Glutamatergic neuron (in vitro differentiated cells): ENCODE measurements around the gene GMPR. TPM values are rescaled to one million over a fixed set of nuclear protein-coding genes. Genes with fewer than 3 reads are reported as not detected.

Experiments
- DNase-seq: peaks from one replicate; pipeline ENCODE4 v3.0.0; 2022
- H3K27ac Mint-ChIP-seq: one replicate; pipeline ENCODE4 v1.8.0; 2020; ENCODE audit warnings: mild to moderate bottlenecking, mixed read lengths, inconsistent platforms; ENCODE audit not compliant: unreplicated experiment
- H3K27me3 Mint-ChIP-seq: one replicate; pipeline ENCODE4 v1.8.0; 2020; ENCODE audit warnings: mild to moderate bottlenecking, moderate library complexity, mixed read lengths, inconsistent platforms; ENCODE audit not compliant: unreplicated experiment
- H3K36me3 Mint-ChIP-seq: one replicate; pipeline ENCODE4 v1.8.0; 2020; ENCODE audit warnings: mild to moderate bottlenecking, mixed read lengths, inconsistent platforms; ENCODE audit not compliant: unreplicated experiment
- H3K4me1 Mint-ChIP-seq: one replicate; pipeline ENCODE4 v1.8.0; 2020; ENCODE audit warnings: mild to moderate bottlenecking, low read depth, mixed read lengths, inconsistent platforms; ENCODE audit not compliant: unreplicated experiment
- H3K4me3 Mint-ChIP-seq: one replicate; pipeline ENCODE4 v1.8.0; 2020; ENCODE audit warnings: mild to moderate bottlenecking, mixed read lengths, inconsistent platforms; ENCODE audit not compliant: unreplicated experiment
- H3K9me3 Mint-ChIP-seq: one replicate; pipeline ENCODE4 v1.8.0; 2020; ENCODE audit warnings: mild to moderate bottlenecking, moderate library complexity, mixed read lengths, inconsistent platforms; ENCODE audit not compliant: unreplicated experiment
- CTCF ChIP-seq: fragments of 200-600 bp; sonication (generic); IDR thresholded peaks from one replicate; pipeline ENCODE4 v1.5.0; 2021; ENCODE audit not compliant: partially characterized antibody, unreplicated experiment
- total RNA-seq: library from RNA; stranded (reverse); fragmentation: NEBNext Ultra II Directional; extraction: Animal tissue kit (Norgen Biotek cat#: 25700); gene quantifications from one replicate; pipeline ENCODE4 v1.2.1, GENCODE V29; 2021; ENCODE audit not compliant: unreplicated experiment

Gene GMPR
- total RNA-seq, 1 donor from 2014 or later = 5.0 TPM

DNA sequence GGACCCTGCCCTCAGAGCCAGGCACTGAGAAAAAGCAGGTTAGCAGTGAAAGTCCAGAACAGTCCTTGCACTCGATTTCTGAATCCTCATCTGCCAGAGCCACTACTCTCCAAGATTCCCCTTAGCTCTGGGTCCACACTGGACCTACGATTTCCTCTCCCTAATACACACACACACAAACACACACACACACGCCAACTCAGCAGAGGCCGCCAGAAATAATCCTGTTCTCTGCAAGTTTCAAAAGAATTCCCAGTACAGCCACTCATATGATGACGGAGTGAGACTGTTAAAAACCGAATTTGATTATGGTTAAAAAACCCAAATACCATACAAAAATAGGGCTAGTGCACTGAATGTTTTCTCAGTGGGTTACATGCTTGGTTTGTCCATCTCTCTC is 90.8 kb downstream of the GMPR start:
- Mint-ChIP-seq H3K9me3 (peaks cover 12% of the 10 kb centered on the region), H3K4me1 (peaks cover 22% of the 10 kb centered on the region), H3K27me3 (peaks cover 3% of the 10 kb centered on the region), H3K27ac (peak overlapping the region; percentile 26), H3K36me3 (peaks cover 4% of the 10 kb centered on the region), H3K4me3 (no peak overlapping the region)
- TF ChIP-seq CTCF = no peak
- DNase-seq = no peak

- peaks cover 29% of the 10 kb centered on the region for H3K4me1 Mint-ChIP-seq
- H3K27me3 Mint-ChIP-seq = peaks cover 5% of the 10 kb centered on the region
- DNase-seq = peak; percentile 79
- peak; percentile 80 for TF ChIP-seq CTCF
- H3K36me3 Mint-ChIP-seq = peaks cover 4% of the 10 kb centered on the region
- no peak overlapping the region for H3K4me3 Mint-ChIP-seq
- H3K9me3 Mint-ChIP-seq = peaks cover 11% of the 10 kb centered on the region
- H3K27ac Mint-ChIP-seq = no peak overlapping the region
These were observed 93.2 kb downstream of the GMPR start for GRCh38 chr6:16331384-16332174.

GRCh38 chr6:16332175-16332542 is 93.8 kb downstream of the GMPR start:
- no peak overlapping the region for H3K4me3 Mint-ChIP-seq
- peaks cover 5% of the 10 kb centered on the region for H3K27me3 Mint-ChIP-seq
- peak; percentile 80 for DNase-seq
- peaks cover 11% of the 10 kb centered on the region for H3K9me3 Mint-ChIP-seq
- H3K36me3 Mint-ChIP-seq = peaks cover 4% of the 10 kb centered on the region
- H3K27ac Mint-ChIP-seq = no peak overlapping the region
- TF ChIP-seq CTCF = peak; percentile 86
- peaks cover 32% of the 10 kb centered on the region for H3K4me1 Mint-ChIP-seq

GRCh38 chr6:16333580-16333979 is 95.2 kb downstream of the GMPR start:
- DNase-seq = no peak
- Mint-ChIP-seq H3K4me1 (peaks cover 33% of the 10 kb centered on the region), H3K36me3 (no peaks in the 10 kb centered on the region), H3K27me3 (peaks cover 5% of the 10 kb centered on the region), H3K27ac (no peak overlapping the region), H3K9me3 (peaks cover 8% of the 10 kb centered on the region), H3K4me3 (no peak overlapping the region)
- TF ChIP-seq CTCF = no peak

DNA sequence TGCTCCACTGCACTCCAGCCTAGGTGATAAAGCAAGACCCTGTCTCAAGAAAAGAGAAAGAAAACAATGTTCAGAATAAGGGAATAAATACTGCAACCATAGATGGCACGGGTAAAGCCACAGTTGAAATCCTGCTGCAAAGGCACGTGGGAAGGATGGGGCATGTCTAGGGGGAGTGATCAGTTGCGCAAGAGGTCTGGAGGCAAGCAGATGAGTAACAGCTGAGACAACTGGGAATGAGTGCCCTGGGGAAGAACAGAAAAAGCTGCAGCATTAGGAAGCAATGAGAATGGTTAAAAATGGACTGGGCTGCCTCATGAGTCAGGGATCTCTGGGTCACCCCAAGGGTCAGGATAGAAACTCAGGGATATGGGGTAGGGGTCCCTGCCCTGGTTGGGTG is 96.3 kb downstream of the GMPR start:
- no peak for TF ChIP-seq CTCF
- Mint-ChIP-seq H3K9me3 (peaks cover 7% of the 10 kb centered on the region), H3K4me3 (peak overlapping the region; percentile 2), H3K27me3 (peaks cover 6% of the 10 kb centered on the region), H3K4me1 (peaks cover 35% of the 10 kb centered on the region), H3K27ac (peak overlapping the region; percentile 23), H3K36me3 (no peaks in the 10 kb centered on the region)
- no peak for DNase-seq
